Stimulated activated naive CD8-positive, alpha-beta T cell treated with anti-CD3 and anti-CD28 coated beads, Interleukin-15, Interleukin-2, amounts not matched to agents 100 ng/mL and 50 ng/mL, for 24 hours (primary cell): ENCODE data around the gene EIPR1.

Experiments
- H3K27ac Mint-ChIP-seq: one replicate; pipeline ENCODE4 v1.8.0; 2021; ENCODE audit warnings: mild to moderate bottlenecking, mixed read lengths
- H3K27me3 Mint-ChIP-seq: one replicate; pipeline ENCODE4 v1.8.0; 2021; ENCODE audit warnings: mixed read lengths
- H3K36me3 Mint-ChIP-seq: one replicate; pipeline ENCODE4 v1.8.0; 2021; ENCODE audit warnings: low read depth, mixed read lengths
- H3K4me1 Mint-ChIP-seq: one replicate; pipeline ENCODE4 v1.8.0; 2021; ENCODE audit warnings: low read depth, mixed read lengths
- H3K4me3 Mint-ChIP-seq: one replicate; pipeline ENCODE4 v1.8.0; 2021; ENCODE audit warnings: mild to moderate bottlenecking, mixed read lengths
- H3K9me3 Mint-ChIP-seq: one replicate; pipeline ENCODE4 v1.8.0; 2021; ENCODE audit warnings: mixed read lengths

Gene EIPR1

GRCh38 chr2:3316456-3317276, 61.0 kb downstream of the EIPR1 start:
- no peaks in the 10 kb centered on the region for H3K27me3 Mint-ChIP-seq
- H3K4me1 Mint-ChIP-seq, result peaks cover 3% of the 10 kb centered on the region
- H3K36me3 Mint-ChIP-seq, result peaks cover 32% of the 10 kb centered on the region
- peak overlapping the region; percentile 8 for H3K27ac Mint-ChIP-seq
- H3K4me3 Mint-ChIP-seq, result no peak overlapping the region
- no peaks in the 10 kb centered on the region for H3K9me3 Mint-ChIP-seq

DNA sequence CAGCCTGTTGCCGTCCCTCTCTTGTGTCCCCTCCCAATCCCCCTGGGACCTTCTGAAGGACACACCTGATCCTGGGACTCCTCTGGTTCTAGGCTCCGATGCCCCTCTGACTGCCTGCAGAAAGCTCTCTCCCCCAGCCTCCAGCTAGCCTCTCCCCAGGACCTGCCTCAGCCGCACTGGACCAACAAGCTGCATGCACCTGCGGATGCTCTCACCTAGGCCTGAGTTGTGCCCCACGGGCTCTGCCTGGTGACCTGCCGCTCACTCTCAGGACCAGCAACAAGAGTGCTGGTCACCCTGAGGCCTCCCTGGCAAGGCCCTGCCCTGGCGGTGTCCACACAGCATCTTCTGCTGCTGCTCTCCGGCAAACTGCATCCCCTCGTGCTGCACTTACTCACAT, 63.0 kb downstream of the EIPR1 start:
- H3K4me1 Mint-ChIP-seq, result peaks cover 3% of the 10 kb centered on the region
- H3K27me3 Mint-ChIP-seq, result no peaks in the 10 kb centered on the region
- H3K36me3 Mint-ChIP-seq, result peaks cover 20% of the 10 kb centered on the region
- no peak overlapping the region for H3K4me3 Mint-ChIP-seq
- no peak overlapping the region for H3K27ac Mint-ChIP-seq
- H3K9me3 Mint-ChIP-seq, result no peaks in the 10 kb centered on the region

GRCh38 chr2:3313781-3314375, 63.7 kb downstream of the EIPR1 start:
- Mint-ChIP-seq H3K4me3 (no peak overlapping the region), H3K9me3 (no peaks in the 10 kb centered on the region), H3K4me1 (peaks cover 3% of the 10 kb centered on the region), H3K27me3 (no peaks in the 10 kb centered on the region), H3K36me3 (peaks cover 19% of the 10 kb centered on the region), H3K27ac (no peak overlapping the region)

GRCh38 chr2:3312576-3313345, 64.9 kb downstream of the EIPR1 start:
- H3K9me3 Mint-ChIP-seq, result no peaks in the 10 kb centered on the region
- H3K36me3 Mint-ChIP-seq, result peaks cover 21% of the 10 kb centered on the region
- H3K4me3 Mint-ChIP-seq, result no peak overlapping the region
- no peak overlapping the region for H3K27ac Mint-ChIP-seq
- peaks cover 3% of the 10 kb centered on the region for H3K4me1 Mint-ChIP-seq
- no peaks in the 10 kb centered on the region for H3K27me3 Mint-ChIP-seq

- no peak overlapping the region for H3K27ac Mint-ChIP-seq
Measured at GRCh38 chr2:3311601-3312000, 66.0 kb downstream of the EIPR1 start.

DNA sequence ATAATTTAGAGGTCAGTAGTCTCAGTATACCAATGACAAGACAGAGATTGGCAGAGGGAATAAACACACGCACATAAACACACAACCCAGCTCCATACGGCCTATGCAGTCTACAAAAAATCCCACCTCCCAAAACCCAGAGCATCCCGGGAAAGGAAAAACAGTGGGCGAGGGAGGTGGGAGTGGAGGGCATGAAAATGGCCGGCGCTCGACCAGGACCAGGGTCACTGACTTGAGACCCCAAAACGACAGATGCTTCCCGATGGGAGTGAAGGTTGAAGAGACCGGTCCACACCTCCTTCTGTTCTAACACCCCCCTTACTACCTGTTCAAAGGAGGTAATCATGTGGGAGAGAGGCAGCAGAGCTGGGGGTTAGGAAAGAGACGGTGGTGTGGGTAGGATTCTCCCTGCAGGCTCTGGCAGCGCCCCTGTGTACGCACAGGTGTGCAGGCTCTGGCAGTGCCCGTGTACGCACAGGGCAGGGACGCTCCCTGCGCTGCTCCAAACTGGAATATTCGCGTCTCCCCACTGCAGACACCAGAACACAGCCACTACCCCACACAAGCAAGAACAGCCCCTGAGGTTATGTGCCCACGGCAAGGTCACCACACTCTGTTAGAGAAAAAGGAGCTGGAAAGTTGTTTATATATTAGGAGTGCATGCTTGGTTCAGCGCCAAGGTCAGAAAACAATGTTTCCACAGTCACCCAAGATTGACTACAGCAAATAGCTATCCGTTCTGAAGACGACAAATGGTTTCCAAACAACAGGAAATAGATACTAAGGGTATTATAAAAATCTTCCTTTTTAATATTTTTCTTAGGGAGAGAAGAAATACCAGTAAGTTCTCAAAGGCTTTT, 67.9 kb downstream of the EIPR1 start:
- Mint-ChIP-seq H3K27me3 (no peaks in the 10 kb centered on the region), H3K36me3 (peaks cover 17% of the 10 kb centered on the region), H3K9me3 (no peaks in the 10 kb centered on the region), H3K4me1 (peaks cover 3% of the 10 kb centered on the region), H3K27ac (no peak overlapping the region), H3K4me3 (no peak overlapping the region)

More at GRCh38 chr2:3311601-3312000, 66.0 kb downstream of the EIPR1 start:
- H3K9me3 Mint-ChIP-seq, result no peaks in the 10 kb centered on the region
- no peaks in the 10 kb centered on the region for H3K27me3 Mint-ChIP-seq
- no peak overlapping the region for H3K4me3 Mint-ChIP-seq
- H3K4me1 Mint-ChIP-seq, result peaks cover 3% of the 10 kb centered on the region
- peaks cover 20% of the 10 kb centered on the region for H3K36me3 Mint-ChIP-seq

- Mint-ChIP-seq H3K4me3 (no peak overlapping the region), H3K4me1 (peaks cover 9% of the 10 kb centered on the region), H3K36me3 (peaks cover 17% of the 10 kb centered on the region), H3K9me3 (no peaks in the 10 kb centered on the region), H3K27me3 (no peaks in the 10 kb centered on the region), H3K27ac (no peak overlapping the region)
Measured at GRCh38 chr2:3307901-3308300, 69.7 kb downstream of the EIPR1 start.

GRCh38 chr2:3307236-3307635, 70.4 kb downstream of the EIPR1 start:
- Mint-ChIP-seq H3K27ac (no peak overlapping the region), H3K36me3 (peaks cover 17% of the 10 kb centered on the region), H3K4me3 (no peak overlapping the region), H3K27me3 (no peaks in the 10 kb centered on the region), H3K9me3 (no peaks in the 10 kb centered on the region), H3K4me1 (peaks cover 9% of the 10 kb centered on the region)

DNA sequence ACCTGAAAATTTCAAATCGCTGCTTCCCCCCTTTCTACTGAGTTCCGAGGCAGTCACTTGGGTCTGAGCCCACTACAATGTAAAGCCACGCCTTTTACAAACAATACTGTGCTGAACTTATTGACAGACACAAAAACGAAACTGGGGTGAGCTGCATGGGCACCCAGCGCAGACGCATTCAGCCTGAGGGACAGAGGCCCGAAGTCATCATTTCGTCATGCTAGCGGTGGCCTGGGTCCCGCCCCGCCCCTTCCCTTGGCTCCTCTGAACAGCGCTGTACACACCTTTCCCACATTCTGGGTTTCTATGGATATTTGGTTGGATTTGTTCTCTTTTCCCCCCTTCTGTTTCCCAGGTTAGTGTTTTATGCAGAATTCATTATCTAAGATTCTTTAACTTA, 71.7 kb downstream of the EIPR1 start:
- Mint-ChIP-seq H3K4me3 (no peak overlapping the region), H3K4me1 (peaks cover 9% of the 10 kb centered on the region), H3K36me3 (peaks cover 16% of the 10 kb centered on the region), H3K27ac (no peak overlapping the region), H3K9me3 (no peaks in the 10 kb centered on the region), H3K27me3 (no peaks in the 10 kb centered on the region)

- H3K9me3 Mint-ChIP-seq, result no peaks in the 10 kb centered on the region
- no peaks in the 10 kb centered on the region for H3K27me3 Mint-ChIP-seq
- H3K4me1 Mint-ChIP-seq, result peaks cover 9% of the 10 kb centered on the region
- H3K36me3 Mint-ChIP-seq, result peaks cover 19% of the 10 kb centered on the region
- H3K4me3 Mint-ChIP-seq, result no peak overlapping the region
- no peak overlapping the region for H3K27ac Mint-ChIP-seq
Measured at GRCh38 chr2:3305431-3305830, 72.2 kb downstream of the EIPR1 start.

DNA sequence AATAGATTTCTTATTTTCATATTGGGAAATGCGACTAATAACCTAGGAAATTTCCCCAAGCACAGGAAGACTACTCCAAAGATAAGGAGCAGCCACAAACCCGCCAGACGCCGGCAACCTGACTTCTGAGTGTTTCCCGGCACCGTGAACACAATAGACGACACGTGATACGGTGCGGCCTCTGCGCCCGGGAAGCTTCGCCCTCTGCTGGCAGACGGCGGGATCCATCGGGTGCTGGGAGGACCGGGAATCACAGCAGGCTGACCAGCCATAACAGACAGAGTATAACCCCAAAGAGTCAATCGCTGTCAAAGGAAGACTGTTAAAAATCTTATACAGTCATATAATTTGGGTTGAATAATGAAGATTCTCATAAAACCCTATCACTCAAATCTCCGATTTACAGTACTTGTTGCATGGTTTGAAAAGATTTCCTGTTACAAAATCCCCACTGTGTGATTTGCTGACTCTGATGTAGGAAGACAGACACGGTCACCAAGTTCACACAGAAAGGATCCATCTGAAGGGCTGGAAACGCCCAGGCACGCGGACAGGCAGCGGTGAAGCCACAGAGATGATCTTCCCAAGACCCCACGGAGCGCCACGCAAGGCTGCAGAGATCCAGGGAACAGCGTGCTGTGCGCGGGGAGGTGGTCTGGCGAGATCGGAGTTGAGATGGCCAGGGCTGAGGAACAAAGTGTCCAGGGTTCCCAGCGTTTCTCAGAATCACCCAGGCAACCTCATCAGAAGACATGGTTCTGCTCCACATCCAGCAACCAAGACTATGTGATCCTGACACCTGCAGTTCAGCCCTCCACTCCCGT, 73.8 kb downstream of the EIPR1 start:
- no peaks in the 10 kb centered on the region for H3K9me3 Mint-ChIP-seq
- H3K4me1 Mint-ChIP-seq, result peaks cover 9% of the 10 kb centered on the region
- H3K27me3 Mint-ChIP-seq, result no peaks in the 10 kb centered on the region
- peaks cover 16% of the 10 kb centered on the region for H3K36me3 Mint-ChIP-seq
- H3K4me3 Mint-ChIP-seq, result no peak overlapping the region
- peak overlapping the region; percentile 75 for H3K27ac Mint-ChIP-seq

DNA sequence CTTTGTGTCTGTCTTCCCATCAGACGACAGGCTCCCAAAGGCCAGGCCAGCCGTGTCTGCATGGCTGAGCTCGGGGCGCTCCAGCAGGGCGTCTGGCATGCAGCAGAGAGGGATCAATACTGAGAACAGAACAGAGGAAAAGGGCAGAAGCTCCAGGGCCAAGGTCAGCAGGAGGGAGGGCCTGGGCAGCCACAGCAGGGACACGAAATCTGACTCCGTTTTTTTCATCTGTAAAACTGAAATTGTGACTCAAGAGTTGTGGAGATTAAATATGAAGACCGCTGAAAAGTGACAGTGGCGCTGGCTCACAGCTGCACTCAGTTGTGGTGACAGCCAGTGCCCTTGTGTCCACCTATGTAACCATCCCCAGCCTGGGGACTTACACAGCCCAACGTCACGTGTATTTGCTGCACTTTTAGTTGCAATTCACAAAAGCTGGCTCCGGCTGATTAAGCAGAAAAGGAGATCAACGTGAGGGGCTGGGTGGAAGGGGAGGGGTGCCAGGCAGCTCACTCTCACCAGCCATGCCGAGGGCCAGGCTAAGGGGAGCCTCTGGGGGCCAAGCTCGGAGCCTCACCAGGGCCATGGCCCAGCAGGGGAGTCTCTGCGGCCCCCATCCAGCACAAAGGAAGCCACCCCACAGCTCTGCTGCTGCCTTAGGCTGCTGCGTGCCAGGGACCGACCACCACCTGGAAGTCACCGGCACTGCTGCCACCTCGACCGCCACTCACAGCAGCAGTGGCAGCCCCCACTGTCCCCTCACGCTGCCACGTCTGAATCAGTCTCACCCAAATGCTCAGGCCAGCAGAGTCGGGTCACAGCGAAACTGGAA, 74.7 kb downstream of the EIPR1 start:
- Mint-ChIP-seq H3K36me3 (peaks cover 14% of the 10 kb centered on the region), H3K27ac (peak overlapping the region; percentile 75), H3K4me1 (peaks cover 9% of the 10 kb centered on the region), H3K27me3 (no peaks in the 10 kb centered on the region), H3K9me3 (no peaks in the 10 kb centered on the region), H3K4me3 (no peak overlapping the region)

GRCh38 chr2:3302421-3302750, 75.2 kb downstream of the EIPR1 start:
- H3K4me3 Mint-ChIP-seq, result no peak overlapping the region
- no peaks in the 10 kb centered on the region for H3K27me3 Mint-ChIP-seq
- peaks cover 12% of the 10 kb centered on the region for H3K4me1 Mint-ChIP-seq
- H3K36me3 Mint-ChIP-seq, result peaks cover 14% of the 10 kb centered on the region
- no peaks in the 10 kb centered on the region for H3K9me3 Mint-ChIP-seq
- no peak overlapping the region for H3K27ac Mint-ChIP-seq
